ENCODE measurements around the gene TMEM63C. TPM values are rescaled to one million over a fixed set of nuclear protein-coding genes. Genes with fewer than 3 reads are reported as not detected.

TMEM63C gene
- polyA plus RNA-seq, 1 donor from 2014 or later = 11.1 TPM

DNA sequence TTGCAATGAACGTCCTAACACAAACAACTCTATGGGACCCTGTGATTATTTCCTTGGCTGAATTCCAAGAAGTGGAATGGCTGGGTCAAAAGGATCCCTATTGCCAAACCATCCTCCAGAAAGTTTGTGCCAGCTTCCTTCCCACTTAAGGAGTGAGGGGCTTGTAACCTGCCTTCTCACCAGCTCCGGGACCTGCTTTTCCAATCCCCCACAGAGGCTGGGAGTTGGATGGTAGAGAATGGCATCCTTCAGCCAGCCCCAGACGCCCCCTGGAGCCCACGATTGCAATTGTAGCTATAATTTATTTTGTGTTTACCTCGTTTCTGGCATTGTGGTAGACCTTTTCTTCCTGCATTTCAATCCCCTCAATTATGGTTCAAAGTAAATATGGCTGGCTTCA is 30.4 kb upstream of the TMEM63C start:
- Histone ChIP-seq H3K9me3 (ENCODE audit: low read length) (no peaks in the 10 kb centered on the region), H3K27ac (ENCODE audit: low read length) (no peak overlapping the region), H3K4me3 (ENCODE audit: low read length) (no peak overlapping the region), H2AFZ (ENCODE audit: low read depth, low read length) (no peak overlapping the region), H3K9ac (ENCODE audit: low read length) (no peak overlapping the region), H3K9me2 (ENCODE audit: insufficient read depth, low read length) (no peaks in the 10 kb centered on the region), H4K20me1 (ENCODE audit: insufficient read depth) (no peaks in the 10 kb centered on the region), H3F3A (ENCODE audit: insufficient read depth, low read length, poor library complexity, severe bottlenecking) (no peaks in the 10 kb centered on the region), H3K79me2 (replicated peaks; ENCODE audit: insufficient read depth, low read length) (no peaks in the 10 kb centered on the region), H3K27me3 (ENCODE audit: insufficient read depth, low read depth, low read length) (peaks cover 6% of the 10 kb centered on the region), H3K36me3 (ENCODE audit: insufficient read depth, low read length) (no peaks in the 10 kb centered on the region), H3K4me2 (ENCODE audit: low read length) (no peak overlapping the region)
- TF ChIP-seq MXI1 (conservative IDR thresholded peaks at IDR 0.05; ENCODE audit: poor library complexity, severe bottlenecking) (no peak), RAD21 (conservative IDR thresholded peaks at IDR 0.05) (peak; percentile 68), SMC3 (conservative IDR thresholded peaks at IDR 0.05; ENCODE audit: poor library complexity) (peak; percentile 75), POLR2AphosphoS5 (IDR thresholded peaks at IDR 0.05) (no peak)
- TF ChIP-seq, protein P1, sequence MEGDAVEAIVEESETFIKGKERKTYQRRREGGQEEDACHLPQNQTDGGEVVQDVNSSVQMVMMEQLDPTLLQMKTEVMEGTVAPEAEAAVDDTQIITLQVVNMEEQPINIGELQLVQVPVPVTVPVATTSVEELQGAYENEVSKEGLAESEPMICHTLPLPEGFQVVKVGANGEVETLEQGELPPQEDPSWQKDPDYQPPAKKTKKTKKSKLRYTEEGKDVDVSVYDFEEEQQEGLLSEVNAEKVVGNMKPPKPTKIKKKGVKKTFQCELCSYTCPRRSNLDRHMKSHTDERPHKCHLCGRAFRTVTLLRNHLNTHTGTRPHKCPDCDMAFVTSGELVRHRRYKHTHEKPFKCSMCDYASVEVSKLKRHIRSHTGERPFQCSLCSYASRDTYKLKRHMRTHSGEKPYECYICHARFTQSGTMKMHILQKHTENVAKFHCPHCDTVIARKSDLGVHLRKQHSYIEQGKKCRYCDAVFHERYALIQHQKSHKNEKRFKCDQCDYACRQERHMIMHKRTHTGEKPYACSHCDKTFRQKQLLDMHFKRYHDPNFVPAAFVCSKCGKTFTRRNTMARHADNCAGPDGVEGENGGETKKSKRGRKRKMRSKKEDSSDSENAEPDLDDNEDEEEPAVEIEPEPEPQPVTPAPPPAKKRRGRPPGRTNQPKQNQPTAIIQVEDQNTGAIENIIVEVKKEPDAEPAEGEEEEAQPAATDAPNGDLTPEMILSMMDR (IDR thresholded peaks at IDR 0.05; ENCODE audit: poor library complexity, severe bottlenecking) = peak; percentile 74

DNA sequence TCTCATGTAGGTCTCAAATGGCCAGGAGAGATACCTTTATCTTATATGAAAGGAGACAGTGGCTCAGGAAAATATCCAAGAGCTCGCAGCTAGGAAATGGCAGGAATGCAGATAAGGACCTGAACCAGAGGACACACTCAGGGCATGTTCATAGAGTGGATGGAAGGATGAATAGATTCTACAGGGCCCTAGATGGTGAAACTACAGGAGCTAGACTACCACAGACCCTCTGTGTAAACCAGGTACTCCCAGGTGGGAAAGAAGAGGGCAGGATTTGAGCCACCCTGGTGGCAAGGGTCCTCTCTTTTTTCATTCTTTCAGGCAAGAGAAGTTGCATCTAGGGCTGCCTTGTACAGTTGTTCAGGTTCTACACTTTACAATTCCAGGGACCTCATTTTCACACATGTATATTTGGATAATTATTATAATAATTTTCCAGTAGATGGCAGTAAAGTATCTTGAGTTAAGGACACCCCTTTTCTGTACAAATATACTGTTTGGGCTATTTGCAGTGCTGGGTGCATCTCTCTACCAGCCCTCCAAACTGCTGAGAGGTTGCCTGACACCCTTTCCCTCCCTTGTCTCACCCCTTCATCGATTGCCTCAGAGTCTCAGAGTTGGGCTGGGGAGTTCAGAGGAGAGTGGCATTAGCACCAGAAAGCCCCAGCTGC is 29.5 kb upstream of the TMEM63C start:
- no peaks in the 10 kb centered on the region for H3K79me2 ChIP-seq (replicated peaks; ENCODE audit: insufficient read depth, low read length)
- TF ChIP-seq RAD21 (conservative IDR thresholded peaks at IDR 0.05) = peak; percentile 75
- TF ChIP-seq, protein P1 (IDR thresholded peaks at IDR 0.05; ENCODE audit: poor library complexity, severe bottlenecking) = peak; percentile 67
- no peak for TF ChIP-seq MXI1 (conservative IDR thresholded peaks at IDR 0.05; ENCODE audit: poor library complexity, severe bottlenecking)
- TF ChIP-seq, protein P2, sequence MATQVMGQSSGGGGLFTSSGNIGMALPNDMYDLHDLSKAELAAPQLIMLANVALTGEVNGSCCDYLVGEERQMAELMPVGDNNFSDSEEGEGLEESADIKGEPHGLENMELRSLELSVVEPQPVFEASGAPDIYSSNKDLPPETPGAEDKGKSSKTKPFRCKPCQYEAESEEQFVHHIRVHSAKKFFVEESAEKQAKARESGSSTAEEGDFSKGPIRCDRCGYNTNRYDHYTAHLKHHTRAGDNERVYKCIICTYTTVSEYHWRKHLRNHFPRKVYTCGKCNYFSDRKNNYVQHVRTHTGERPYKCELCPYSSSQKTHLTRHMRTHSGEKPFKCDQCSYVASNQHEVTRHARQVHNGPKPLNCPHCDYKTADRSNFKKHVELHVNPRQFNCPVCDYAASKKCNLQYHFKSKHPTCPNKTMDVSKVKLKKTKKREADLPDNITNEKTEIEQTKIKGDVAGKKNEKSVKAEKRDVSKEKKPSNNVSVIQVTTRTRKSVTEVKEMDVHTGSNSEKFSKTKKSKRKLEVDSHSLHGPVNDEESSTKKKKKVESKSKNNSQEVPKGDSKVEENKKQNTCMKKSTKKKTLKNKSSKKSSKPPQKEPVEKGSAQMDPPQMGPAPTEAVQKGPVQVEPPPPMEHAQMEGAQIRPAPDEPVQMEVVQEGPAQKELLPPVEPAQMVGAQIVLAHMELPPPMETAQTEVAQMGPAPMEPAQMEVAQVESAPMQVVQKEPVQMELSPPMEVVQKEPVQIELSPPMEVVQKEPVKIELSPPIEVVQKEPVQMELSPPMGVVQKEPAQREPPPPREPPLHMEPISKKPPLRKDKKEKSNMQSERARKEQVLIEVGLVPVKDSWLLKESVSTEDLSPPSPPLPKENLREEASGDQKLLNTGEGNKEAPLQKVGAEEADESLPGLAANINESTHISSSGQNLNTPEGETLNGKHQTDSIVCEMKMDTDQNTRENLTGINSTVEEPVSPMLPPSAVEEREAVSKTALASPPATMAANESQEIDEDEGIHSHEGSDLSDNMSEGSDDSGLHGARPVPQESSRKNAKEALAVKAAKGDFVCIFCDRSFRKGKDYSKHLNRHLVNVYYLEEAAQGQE (IDR thresholded peaks at IDR 0.05; ENCODE audit: borderline replicate concordance) = no peak
- TF ChIP-seq POLR2AphosphoS5 (IDR thresholded peaks at IDR 0.05) = no peak
- TF ChIP-seq TAF1 (IDR thresholded peaks at IDR 0.05; ENCODE audit: low read depth) = no peak
- TF ChIP-seq SMC3 (conservative IDR thresholded peaks at IDR 0.05; ENCODE audit: poor library complexity) = peak; percentile 74
- no peak for TF ChIP-seq EZH2 (IDR thresholded peaks at IDR 0.05; ENCODE audit: borderline replicate concordance, insufficient read depth, low read length, poor library complexity, severe bottlenecking)
- no peak for TF ChIP-seq EP300 (conservative IDR thresholded peaks at IDR 0.05; ENCODE audit: poor library complexity, severe bottlenecking)
- no peak overlapping the region for H2AFZ ChIP-seq (ENCODE audit: low read depth, low read length)
- no peak overlapping the region for H3K4me3 ChIP-seq (ENCODE audit: low read length)
- no peak overlapping the region for H3K9ac ChIP-seq (ENCODE audit: low read length)
- no peak overlapping the region for H3K4me2 ChIP-seq (ENCODE audit: low read length)
- H3K9me3 ChIP-seq (ENCODE audit: low read length) = no peaks in the 10 kb centered on the region
- no peak overlapping the region for H3K27ac ChIP-seq (ENCODE audit: low read length)
- no peaks in the 10 kb centered on the region for H3K27me3 ChIP-seq (ENCODE audit: insufficient read depth, low read depth, low read length)
- no peaks in the 10 kb centered on the region for H3K36me3 ChIP-seq (ENCODE audit: insufficient read depth, low read length)
- H4K20me1 ChIP-seq (ENCODE audit: insufficient read depth) = no peaks in the 10 kb centered on the region
- no peaks in the 10 kb centered on the region for H3F3A ChIP-seq (ENCODE audit: insufficient read depth, low read length, poor library complexity, severe bottlenecking)
- H3K9me2 ChIP-seq (ENCODE audit: insufficient read depth, low read length) = no peaks in the 10 kb centered on the region

Measured in neural cell (in vitro differentiated cells).